Mucosa of descending colon (tissue), 3 donors: ENCODE measurements around the gene ZCCHC7. TPM values are rescaled to one million over a fixed set of nuclear protein-coding genes. Genes with fewer than 3 reads are reported as not detected.

Source experiments
- ATAC-seq: fragments of 200-7000 bp; cut with Tn5 transposase; one replicate; pipeline ENCODE4 v1.9.1; 2020; ENCODE audit warnings: mild to moderate bottlenecking, moderate library complexity
- DNase-seq, 3 donors: peaks; one replicate each; pipeline ENCODE4 v3.0.0-alpha.2; 2020
- H3K36me3 ChIP-seq: fragments of 200-600 bp; one replicate; pipeline ENCODE4 v1.8.0; 2021; ENCODE audit warnings: low read depth, mild to moderate bottlenecking
- H3K4me1 ChIP-seq: fragments of 200-600 bp; one replicate; pipeline ENCODE4 v1.8.0; 2021; ENCODE audit warnings: low read depth, mild to moderate bottlenecking
- H3K4me3 ChIP-seq: fragments of 200-600 bp; one replicate; pipeline ENCODE4 v1.8.0; 2021; ENCODE audit warnings: mild to moderate bottlenecking
- H3K9me3 ChIP-seq: fragments of 200-600 bp; one replicate; pipeline ENCODE4 v1.8.0; 2021; ENCODE audit warnings: mild to moderate bottlenecking
- intact Hi-C, 2 donors: fragments of 100-400 bp; cut with DNase I in 1 of 2; cut with micrococcal nuclease in 1 of 2; formaldehyde crosslinking; loops; one replicate each; pipeline versions ENCODE4 v1.11.0 to v1.11.1; 2022; cut with DNase I, micrococcal nuclease
- total RNA-seq, 3 donors: library from RNA; stranded (reverse); fragmentation: NEBNext Ultra II Directional in 2 of 3; extraction: Animal tissue kit (Norgen Biotek cat#: 25700) in 2 of 3; gene quantifications; one replicate each; pipeline versions ENCODE4 v1.2.1 to v1.2.4, GENCODE V29; 2021 to 2023
- TF ChIP-seq, protein P1 (sequence below): fragments of 200-600 bp; IDR thresholded peaks from one replicate; pipeline ENCODE4 v1.8.0; 2022; ENCODE audit warnings: antibody characterized with exemption, mild to moderate bottlenecking
- donor health status: DM: no; HTN: no; CAD: no; lungs with moderate emphysema.
- donor health status: DM: no; HTN: no; CAD: no.
- donor health status: DM: no; HTN: yes; CAD: no.

The ZCCHC7 gene
- total RNA-seq, 3 donors from 2014 or later = 18.3 to 25.7 (median 19.7) TPM

DNA sequence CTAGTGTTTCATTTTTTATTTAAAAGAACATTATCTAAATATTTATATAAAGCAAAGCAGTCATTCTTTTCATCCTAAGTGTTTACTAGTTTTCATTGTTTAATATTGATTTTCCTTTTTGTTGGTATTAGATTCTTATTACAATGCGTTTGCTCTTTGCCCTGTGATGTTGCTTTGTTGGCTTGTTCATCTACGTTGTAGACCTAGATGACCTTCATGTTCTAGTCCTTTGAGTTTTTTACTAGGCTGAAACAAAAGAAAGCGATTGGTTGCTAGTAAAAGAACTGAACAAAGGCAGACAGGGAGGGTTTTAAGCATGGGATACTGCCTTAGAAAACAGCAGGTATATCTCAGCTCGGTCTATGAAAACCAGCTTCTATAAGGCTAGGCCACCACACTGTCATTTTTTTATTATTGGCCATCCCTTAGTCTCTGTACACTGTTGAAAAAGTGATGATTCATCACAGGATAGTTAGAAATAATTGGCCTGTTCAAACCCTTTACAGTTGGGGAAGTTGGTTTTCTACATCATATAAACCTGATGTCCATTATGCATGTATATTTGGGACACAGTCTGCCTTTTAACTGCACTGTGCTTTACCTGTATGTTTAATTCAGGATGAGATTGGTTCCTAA lies 119.0 kb downstream of the ZCCHC7 start:
- DNase-seq (no peak), ATAC-seq (no peak)
- Histone ChIP-seq H3K4me1 (no peaks in the 10 kb centered on the region), H3K9me3 (no peaks in the 10 kb centered on the region), H3K4me3 (no peak overlapping the region), H3K36me3 (no peaks in the 10 kb centered on the region)
- TF ChIP-seq, protein P1, sequence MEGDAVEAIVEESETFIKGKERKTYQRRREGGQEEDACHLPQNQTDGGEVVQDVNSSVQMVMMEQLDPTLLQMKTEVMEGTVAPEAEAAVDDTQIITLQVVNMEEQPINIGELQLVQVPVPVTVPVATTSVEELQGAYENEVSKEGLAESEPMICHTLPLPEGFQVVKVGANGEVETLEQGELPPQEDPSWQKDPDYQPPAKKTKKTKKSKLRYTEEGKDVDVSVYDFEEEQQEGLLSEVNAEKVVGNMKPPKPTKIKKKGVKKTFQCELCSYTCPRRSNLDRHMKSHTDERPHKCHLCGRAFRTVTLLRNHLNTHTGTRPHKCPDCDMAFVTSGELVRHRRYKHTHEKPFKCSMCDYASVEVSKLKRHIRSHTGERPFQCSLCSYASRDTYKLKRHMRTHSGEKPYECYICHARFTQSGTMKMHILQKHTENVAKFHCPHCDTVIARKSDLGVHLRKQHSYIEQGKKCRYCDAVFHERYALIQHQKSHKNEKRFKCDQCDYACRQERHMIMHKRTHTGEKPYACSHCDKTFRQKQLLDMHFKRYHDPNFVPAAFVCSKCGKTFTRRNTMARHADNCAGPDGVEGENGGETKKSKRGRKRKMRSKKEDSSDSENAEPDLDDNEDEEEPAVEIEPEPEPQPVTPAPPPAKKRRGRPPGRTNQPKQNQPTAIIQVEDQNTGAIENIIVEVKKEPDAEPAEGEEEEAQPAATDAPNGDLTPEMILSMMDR = no peak
- intact Hi-C loops = no loop called here

DNA sequence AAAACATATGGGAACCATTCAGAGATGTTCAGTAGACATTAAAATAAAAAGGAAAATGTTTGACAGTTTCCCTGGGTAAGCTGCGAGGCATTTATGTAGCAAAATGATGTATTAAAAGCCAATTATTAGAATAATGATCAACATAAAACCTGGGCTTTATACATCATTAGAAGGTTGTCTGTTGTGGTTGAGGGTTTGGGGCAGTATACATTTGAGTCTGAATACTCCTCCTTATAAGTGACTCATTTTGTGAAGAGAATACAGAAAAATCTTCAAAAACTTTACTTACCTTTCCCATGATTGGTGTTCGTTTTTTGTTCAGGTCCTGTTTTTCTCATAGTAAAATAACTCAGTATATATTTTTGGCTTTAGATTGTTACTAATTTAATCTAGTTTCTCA lies 119.5 kb downstream of the ZCCHC7 start:
- TF ChIP-seq, protein P1 = no peak
- H3K4me1 ChIP-seq = no peaks in the 10 kb centered on the region

DNA sequence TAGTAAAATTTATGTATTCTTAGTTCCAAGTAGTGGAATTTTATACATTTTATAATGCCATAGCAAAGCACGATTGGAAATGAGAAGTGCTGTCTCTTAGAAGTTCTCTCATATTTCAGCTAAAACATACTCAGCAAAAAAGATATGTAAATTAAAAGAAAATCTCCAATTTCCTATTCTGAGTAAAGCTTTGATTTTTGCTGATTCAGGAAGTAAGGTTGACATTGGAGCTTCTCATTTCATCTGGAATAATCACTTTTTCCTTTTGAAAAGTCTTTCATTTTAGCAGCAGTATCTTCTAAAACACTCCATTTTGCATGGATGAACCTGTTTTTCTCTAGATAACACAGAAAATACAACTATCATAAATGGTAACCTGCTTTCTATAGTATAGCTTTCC lies 121.0 kb downstream of the ZCCHC7 start:
- no peak for ATAC-seq
- H3K4me3 ChIP-seq = no peak overlapping the region
- no peaks in the 10 kb centered on the region for H3K9me3 ChIP-seq
- H3K36me3 ChIP-seq = no peaks in the 10 kb centered on the region
- no peak for DNase-seq
- TF ChIP-seq, protein P1 = no peak
- H3K4me1 ChIP-seq = no peaks in the 10 kb centered on the region
- intact Hi-C loops = no loop called here

More for the DNA sequence above, 119.5 kb downstream of the ZCCHC7 start:
- DNase-seq (no peak), ATAC-seq (no peak)
- intact Hi-C loops = no loop called here
- H3K4me3 ChIP-seq = no peak overlapping the region
- no peaks in the 10 kb centered on the region for H3K36me3 ChIP-seq
- H3K9me3 ChIP-seq = no peaks in the 10 kb centered on the region

DNA sequence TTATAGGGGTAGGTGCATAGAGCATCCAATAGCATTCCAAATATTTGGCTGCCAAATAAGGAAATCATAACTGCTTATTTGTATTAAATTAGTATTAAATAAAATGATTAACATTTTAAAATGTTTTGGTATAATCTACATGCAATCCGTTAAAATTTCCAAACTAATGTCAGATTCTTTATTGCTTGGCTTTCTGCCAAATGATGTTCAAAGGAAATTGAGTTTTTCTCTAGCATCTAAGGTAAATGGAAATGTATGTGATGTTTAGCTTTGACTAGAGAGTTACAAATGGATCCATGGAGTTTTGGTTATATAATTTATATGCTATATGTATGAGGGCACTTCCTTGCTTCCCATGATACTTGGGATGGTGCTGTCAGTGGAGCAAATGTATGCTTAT lies 121.7 kb downstream of the ZCCHC7 start:
- Histone ChIP-seq H3K4me3 (no peak overlapping the region), H3K4me1 (no peaks in the 10 kb centered on the region), H3K36me3 (no peaks in the 10 kb centered on the region), H3K9me3 (no peaks in the 10 kb centered on the region)
- TF ChIP-seq, protein P1 = no peak
- ATAC-seq = no peak
- no peak for DNase-seq
- intact Hi-C loops = no loop called here

DNA sequence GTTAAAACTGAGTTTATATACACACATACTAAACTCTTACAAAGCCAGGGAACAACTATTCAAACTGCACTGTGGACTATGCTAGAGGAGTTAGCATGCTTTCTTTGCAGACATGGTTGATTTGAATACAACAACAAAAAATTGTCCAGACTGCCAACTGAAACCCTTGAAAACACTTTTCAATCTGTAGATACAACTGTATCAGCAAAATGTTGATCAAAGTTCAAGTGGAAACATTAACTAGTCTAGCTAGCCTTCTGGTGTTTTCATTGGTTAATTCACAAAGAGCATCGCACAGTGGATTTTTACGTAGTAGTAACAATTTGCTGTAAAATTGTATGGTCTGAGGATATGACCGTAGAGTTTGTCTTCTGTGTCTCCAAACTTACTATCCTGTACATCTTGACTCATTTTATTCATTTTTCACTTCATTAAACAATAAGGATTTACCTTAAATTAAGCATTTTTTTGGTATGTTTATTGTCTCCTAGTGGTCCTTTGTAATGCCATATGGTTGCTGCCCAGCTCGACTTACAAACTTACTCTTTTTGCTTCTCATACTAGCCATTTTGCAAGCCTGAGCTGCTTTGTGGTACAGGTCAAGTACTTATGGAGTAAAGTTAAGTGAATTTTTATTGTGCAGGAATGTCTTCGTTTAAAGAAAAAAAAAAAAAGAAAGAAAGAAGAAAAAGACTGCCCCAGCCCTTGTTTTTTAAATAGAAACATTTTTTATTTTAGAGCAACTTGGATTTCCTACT lies 123.4 kb downstream of the ZCCHC7 start:
- intact Hi-C loops = no loop called here
- H3K36me3 ChIP-seq = no peaks in the 10 kb centered on the region
- ATAC-seq (no peak), DNase-seq (no peak)
- TF ChIP-seq, protein P1 = no peak
- no peaks in the 10 kb centered on the region for H3K4me1 ChIP-seq
- H3K9me3 ChIP-seq = no peaks in the 10 kb centered on the region
- H3K4me3 ChIP-seq = no peak overlapping the region
